ENCODE results near the gene EEPD1. TPM values are rescaled to one million over a fixed set of nuclear protein-coding genes. Genes with fewer than 3 reads are reported as not detected.

EEPD1 gene
- total RNA-seq, 4 donors from 2014 or later = 1.8 to 18.4 (median 11.2) TPM

GRCh38 chr7:36300696-36301350, 147.8 kb downstream of the EEPD1 start:
- H3K27ac ChIP-seq = no peak overlapping the region

DNA sequence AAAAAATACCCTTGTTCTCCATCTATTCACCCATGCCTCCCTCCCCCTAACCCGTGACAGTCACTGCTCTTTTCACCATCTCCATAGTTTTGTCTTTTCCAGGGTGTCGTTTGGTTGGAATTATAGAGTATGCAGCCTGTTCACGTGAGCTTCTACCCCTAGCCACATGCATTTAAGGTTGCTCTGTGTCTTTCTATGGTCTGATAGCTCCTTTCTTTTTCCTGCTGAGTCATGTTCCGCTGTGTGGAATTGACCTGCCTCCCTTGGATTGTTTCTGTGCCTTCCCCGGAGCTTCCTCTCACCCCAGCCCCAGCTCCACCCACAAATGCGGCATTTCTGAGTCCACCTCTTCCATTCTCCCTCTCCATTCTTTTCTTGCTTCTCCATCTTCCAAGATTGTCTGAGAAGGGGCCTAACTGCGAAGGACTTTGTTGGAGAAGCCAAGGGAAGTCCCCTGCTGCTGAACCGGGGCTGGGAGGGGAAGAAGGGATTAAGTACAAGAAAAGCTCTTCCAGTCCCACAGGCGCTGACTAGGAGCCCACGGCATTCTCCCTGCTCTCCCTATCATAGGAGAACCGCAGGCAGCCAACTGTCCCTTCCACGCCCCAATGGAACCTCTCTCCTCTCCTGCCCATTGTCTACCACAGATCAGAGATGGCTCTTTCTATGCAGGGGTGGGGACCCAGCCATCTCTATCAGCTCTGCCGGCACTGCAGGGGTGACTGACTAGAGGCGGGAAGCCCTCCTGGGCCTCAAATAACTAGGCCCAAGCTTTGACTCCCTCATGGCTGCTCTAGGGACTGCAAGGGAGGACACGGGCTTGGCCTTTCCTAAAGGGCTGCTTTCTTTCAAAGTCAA, 149.1 kb downstream of the EEPD1 start:
- no peak overlapping the region for H3K27ac ChIP-seq
- TF ChIP-seq CTCF (IDR thresholded peaks at IDR 0.05) = no peak
- TF ChIP-seq POLR2A (IDR thresholded peaks at IDR 0.05) = no peak
- DNase-seq = peak in 1 of 2 donors; percentile 2
- H3K4me1 ChIP-seq = peaks cover 0 to 6% of the 10 kb centered on the region in 2 donors
- no peaks in the 10 kb centered on the region for H3K27me3 ChIP-seq
- no peaks in the 10 kb centered on the region for H3K9me3 ChIP-seq
- intact Hi-C loops (cut with DNase I; ENCODE audit: low total_unique reads) = no loop called here
- no peaks in the 10 kb centered on the region for H3K36me3 ChIP-seq
- H3K4me3 ChIP-seq = no peak overlapping the region

More at GRCh38 chr7:36300696-36301350, 147.8 kb downstream of the EEPD1 start:
- Histone ChIP-seq H3K9me3 (no peaks in the 10 kb centered on the region), H3K36me3 (no peaks in the 10 kb centered on the region), H3K27me3 (no peaks in the 10 kb centered on the region), H3K4me1 (peaks cover 0 to 6% of the 10 kb centered on the region in 2 donors), H3K4me3 (no peak overlapping the region)
- intact Hi-C loops (cut with DNase I; ENCODE audit: low total_unique reads) = no loop called here
- no peak for TF ChIP-seq POLR2A (IDR thresholded peaks at IDR 0.05)
- no peak for TF ChIP-seq CTCF (IDR thresholded peaks at IDR 0.05)
- DNase-seq = no peak

- Histone ChIP-seq H3K4me3 (no peak overlapping the region), H3K36me3 (no peaks in the 10 kb centered on the region), H3K27ac (peak overlapping the region; percentile 32 to 38), H3K9me3 (no peaks in the 10 kb centered on the region), H3K27me3 (no peaks in the 10 kb centered on the region), H3K4me1 (peaks cover 0 to 6% of the 10 kb centered on the region in 2 donors)
- intact Hi-C loops (cut with DNase I; ENCODE audit: low total_unique reads) = no loop called here
- TF ChIP-seq CTCF (IDR thresholded peaks at IDR 0.05) = no peak
- TF ChIP-seq POLR2A (IDR thresholded peaks at IDR 0.05) = no peak
- peak; percentile 63 to 70 for DNase-seq
These were observed 150.4 kb downstream of the EEPD1 start for GRCh38 chr7:36303202-36304098.

DNA sequence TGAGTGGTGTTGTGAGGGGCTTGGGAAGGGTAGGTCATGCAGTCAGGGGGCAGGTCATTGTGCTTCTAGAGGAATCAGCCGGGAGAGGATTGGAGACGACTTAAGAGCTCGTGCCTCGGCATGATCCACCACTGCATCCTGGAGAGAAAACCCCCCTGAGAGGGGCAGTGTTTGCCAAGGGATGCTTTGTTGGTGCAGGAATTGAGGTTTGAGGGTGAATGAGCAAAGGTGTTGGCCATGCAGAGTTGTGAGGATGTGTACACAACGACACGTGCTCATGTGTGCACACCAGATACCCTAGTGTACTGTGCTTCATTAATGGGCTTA, 151.0 kb downstream of the EEPD1 start:
- DNase-seq = no peak
- Histone ChIP-seq H3K4me3 (no peak overlapping the region), H3K27me3 (no peaks in the 10 kb centered on the region), H3K36me3 (no peaks in the 10 kb centered on the region), H3K4me1 (peaks cover 0 to 6% of the 10 kb centered on the region in 2 donors), H3K27ac (peak overlapping the region in 1 of 2 donors; percentile 32), H3K9me3 (no peaks in the 10 kb centered on the region)
- no peak for TF ChIP-seq POLR2A (IDR thresholded peaks at IDR 0.05)
- TF ChIP-seq CTCF (IDR thresholded peaks at IDR 0.05) = no peak
- intact Hi-C loops (cut with DNase I; ENCODE audit: low total_unique reads) = no loop called here

Data from uterus (tissue), 4 donors.